ENCODE data around the gene P2RY14.

DNA sequence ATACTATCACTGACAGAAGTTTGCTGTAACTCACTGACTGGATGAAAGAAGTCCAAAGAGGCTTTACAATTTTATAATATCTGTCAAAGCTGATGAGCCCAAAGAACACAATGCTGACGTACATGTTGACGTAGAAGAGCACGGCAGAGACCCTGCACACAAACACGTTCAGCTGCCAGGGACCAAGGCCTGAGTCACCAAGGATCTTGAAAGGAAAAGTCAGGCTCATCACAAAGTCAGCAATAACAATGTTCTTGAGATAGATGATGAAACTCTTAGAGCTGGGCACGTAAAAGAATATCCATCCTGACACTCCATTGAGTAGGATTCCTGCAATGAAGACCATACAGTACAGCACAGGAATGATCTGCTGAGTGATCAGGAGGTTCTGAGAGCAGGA, 64.5 kb downstream of the P2RY14 start:
- TF ChIP-seq CTCF (conservative IDR thresholded peaks at IDR 0.05; ENCODE audit: low read depth in 2 of 2), result no peak
- TF ChIP-seq REST (IDR thresholded peaks at IDR 0.05; ENCODE audit: unreplicated experiment), result no peak
- TF ChIP-seq EZH2 (IDR thresholded peaks at IDR 0.05; ENCODE audit: low read depth, unreplicated experiment), result no peak
- no peak for TF ChIP-seq JUNB (IDR thresholded peaks at IDR 0.05; ENCODE audit: unreplicated experiment)
- no peak for TF ChIP-seq EZH2phosphoT487 (IDR thresholded peaks at IDR 0.05; ENCODE audit: unreplicated experiment)
- no peak for TF ChIP-seq CREB1 (CRISPR knock-in tag; IDR thresholded peaks at IDR 0.05; ENCODE audit: low read depth)
- no peak for TF ChIP-seq POLR2AphosphoS5 (IDR thresholded peaks at IDR 0.05; ENCODE audit: low read depth)
